PFSK-1 (cell line): ENCODE data around the gene TSNAXIP1.

Experiments
- FOXP2 ChIP-seq: optimal IDR thresholded peaks from 2 replicates; pipeline ENCODE3; 2011; ENCODE audit warnings: borderline replicate concordance, control low read depth, inconsistent platforms; ENCODE audit not compliant: insufficient read depth; ENCODE audit errors: extremely low read length, extremely low read depth
- POLR2AphosphoS5 ChIP-seq: IDR thresholded peaks from 2 replicates; pipeline ENCODE4 v1.6.1; 2012; ENCODE audit warnings: low read depth, mild to moderate bottlenecking, control low read depth, low read length, moderate library complexity
- REST ChIP-seq, 2 experiments: IDR thresholded peaks; 2 replicates each; pipeline versions ENCODE4 v1.6.1 to v1.8.0; 2011 to 2012; ENCODE audit warnings: low read depth in 2 of 2, low read length in 2 of 2, control low read depth in 1 of 2, inconsistent platforms in 1 of 2, mild to moderate bottlenecking in 1 of 2, moderate library complexity in 1 of 2; ENCODE audit not compliant: insufficient read depth in 1 of 2
- SIN3A ChIP-seq: IDR thresholded peaks from 2 replicates; pipeline ENCODE4 v1.6.1; 2012; ENCODE audit warnings: mild to moderate bottlenecking, low read length, moderate library complexity, borderline replicate concordance; ENCODE audit not compliant: insufficient read depth
- TAF1 ChIP-seq: IDR thresholded peaks from 2 replicates; pipeline ENCODE4 v1.6.1; 2012; ENCODE audit warnings: low read length, control low read depth, borderline replicate concordance; ENCODE audit not compliant: insufficient read depth

Gene TSNAXIP1

GRCh38 chr16:67803894-67804293, 2.8 kb upstream of the TSNAXIP1 start:
- no peak for TF ChIP-seq TAF1
- no peak for TF ChIP-seq REST (IDR thresholded peaks at IDR 0.05; ENCODE audit: insufficient read depth in 1 of 2, low read depth in 2 of 2, low read length in 2 of 2)
- TF ChIP-seq POLR2AphosphoS5, result no peak
- TF ChIP-seq FOXP2, result no peak
- no peak for TF ChIP-seq SIN3A

- TF ChIP-seq POLR2AphosphoS5 (no peak), SIN3A (no peak), FOXP2 (no peak), TAF1 (no peak), REST (IDR thresholded peaks at IDR 0.05; ENCODE audit: insufficient read depth in 1 of 2, low read depth in 2 of 2, low read length in 2 of 2) (no peak)
Measured at GRCh38 chr16:67804853-67805542, 1.7 kb upstream of the TSNAXIP1 start.

GRCh38 chr16:67805718-67806427, 816 bp upstream of the TSNAXIP1 start:
- TF ChIP-seq FOXP2 (no peak), POLR2AphosphoS5 (no peak), SIN3A (no peak), TAF1 (no peak), REST (IDR thresholded peaks at IDR 0.05; ENCODE audit: insufficient read depth in 1 of 2, low read depth in 2 of 2, low read length in 2 of 2) (no peak)

- TF ChIP-seq POLR2AphosphoS5, result no peak
- no peak for TF ChIP-seq REST (IDR thresholded peaks at IDR 0.05; ENCODE audit: insufficient read depth in 1 of 2, low read depth in 2 of 2, low read length in 2 of 2)
- no peak for TF ChIP-seq FOXP2
- no peak for TF ChIP-seq SIN3A
- TF ChIP-seq TAF1, result no peak
Measured at GRCh38 chr16:67807148-67807682, 526 bp downstream of the TSNAXIP1 start.

- no peak for TF ChIP-seq POLR2AphosphoS5
- no peak for TF ChIP-seq FOXP2
- TF ChIP-seq SIN3A, result no peak
- TF ChIP-seq TAF1, result no peak
- no peak for TF ChIP-seq REST (IDR thresholded peaks at IDR 0.05; ENCODE audit: insufficient read depth in 1 of 2, low read depth in 2 of 2, low read length in 2 of 2)
Measured at GRCh38 chr16:67811899-67812298, 5.2 kb downstream of the TSNAXIP1 start.
